Muscle of arm (tissue), 12 donors: ENCODE measurements around the gene PDSS2. TPM values are rescaled to one million over a fixed set of nuclear protein-coding genes. Genes with fewer than 3 reads are reported as not detected.

ENCODE experiments used
- DNase-seq: peaks from one replicate; pipeline ENCODE4 v3.0.0-alpha.2; 2013
- polyA plus RNA-seq, 12 donors: library from polyadenylated mRNA; unstranded; fragments of 120-200 nt; gene quantifications; one replicate each; pipeline ENCODE4 v1.2.1, GENCODE V29; 2013; ENCODE audit not compliant: insufficient read length in 12 of 12

The PDSS2 gene
- polyA plus RNA-seq, 12 donors = 7.6 to 10.9 (median 8.8) TPM; not detected in 1

DNA sequence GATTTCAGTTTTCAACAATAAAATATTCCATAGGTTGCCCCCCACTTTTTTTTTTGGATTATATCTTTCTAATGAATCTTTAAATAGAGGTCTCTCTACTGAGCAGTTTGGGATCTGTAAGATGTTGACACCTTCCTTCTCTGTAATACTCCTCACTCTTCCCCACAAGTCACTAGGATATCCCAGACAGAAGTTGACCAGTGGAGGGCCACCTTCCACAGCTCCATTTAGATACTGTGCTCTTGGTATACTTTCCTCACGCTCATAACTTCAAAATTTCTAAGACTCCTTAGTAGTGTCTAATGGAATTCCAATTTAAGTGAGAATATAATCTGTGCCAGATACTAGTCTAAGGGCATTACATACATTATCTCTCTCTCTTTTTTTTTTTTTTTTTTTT, 185.1 kb downstream of the PDSS2 start:
- no peak for DNase-seq

DNA sequence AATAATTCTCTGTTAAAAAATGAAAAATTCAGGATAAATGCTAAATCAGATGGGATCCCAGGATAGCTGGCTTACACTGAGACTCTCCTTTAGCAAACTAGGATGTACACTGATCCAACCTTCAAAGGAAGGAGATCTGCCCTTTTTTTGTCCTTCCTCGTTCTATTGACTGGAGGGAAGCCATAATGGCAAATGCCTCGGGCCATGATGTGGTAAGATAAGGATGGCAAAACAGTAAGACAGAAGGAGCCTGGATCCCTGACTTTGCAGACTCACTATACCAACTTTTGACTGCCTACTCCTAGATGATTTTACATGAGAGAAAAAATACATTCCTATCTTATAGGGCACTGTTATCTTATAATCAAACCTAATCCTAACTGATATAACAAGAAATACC, 187.1 kb downstream of the PDSS2 start:
- no peak for DNase-seq

DNA sequence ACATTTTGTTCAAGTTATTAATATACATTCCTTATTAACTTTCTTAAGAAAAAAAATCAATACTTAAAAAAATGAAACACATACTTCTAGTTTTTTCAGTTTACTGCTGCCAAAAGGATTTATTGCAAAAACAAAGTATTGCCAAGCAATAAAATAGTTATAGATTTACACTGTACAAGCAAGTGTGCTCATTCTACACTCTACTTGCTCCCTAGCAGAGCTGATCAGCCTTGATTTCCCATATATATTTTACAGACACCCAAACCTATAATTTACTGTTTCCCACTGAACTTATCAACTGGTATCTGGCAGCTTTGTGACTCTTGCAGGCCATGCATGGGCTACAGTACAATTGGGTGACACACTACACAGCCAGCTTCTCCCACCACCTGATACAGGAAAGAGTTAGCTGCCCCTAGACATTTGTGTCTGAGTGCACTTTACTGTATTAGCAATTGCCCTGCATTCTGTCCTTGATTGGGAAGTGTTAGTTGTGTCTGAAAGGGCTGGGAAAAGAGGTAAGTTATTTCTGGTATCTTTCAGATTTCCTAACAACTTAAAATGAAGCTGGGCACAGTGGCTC, 188.1 kb downstream of the PDSS2 start:
- no peak for DNase-seq

GRCh38 chr6:107267634-107268033, 191.7 kb downstream of the PDSS2 start:
- DNase-seq = no peak

GRCh38 chr6:107267006-107267405, 192.4 kb downstream of the PDSS2 start:
- no peak for DNase-seq

DNA sequence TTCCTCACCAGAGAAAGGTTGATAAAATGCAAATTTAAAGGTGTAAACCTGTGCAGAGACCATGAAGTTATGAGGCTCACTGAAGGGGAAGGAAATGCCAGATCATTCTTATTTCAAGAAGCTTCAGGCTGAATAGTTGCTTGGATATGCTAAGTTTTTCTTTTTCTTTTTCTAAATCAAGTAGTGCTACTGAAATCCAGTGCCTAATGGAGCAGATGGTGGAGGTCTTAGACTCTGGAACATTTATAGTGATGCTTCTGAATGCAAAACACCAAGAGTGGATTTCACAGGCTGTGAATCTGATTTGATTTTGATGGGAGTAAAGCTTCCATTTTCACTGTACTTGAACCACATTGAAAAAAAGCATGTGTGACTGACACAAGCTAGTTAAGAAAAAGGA, 192.8 kb downstream of the PDSS2 start:
- no peak for DNase-seq

DNA sequence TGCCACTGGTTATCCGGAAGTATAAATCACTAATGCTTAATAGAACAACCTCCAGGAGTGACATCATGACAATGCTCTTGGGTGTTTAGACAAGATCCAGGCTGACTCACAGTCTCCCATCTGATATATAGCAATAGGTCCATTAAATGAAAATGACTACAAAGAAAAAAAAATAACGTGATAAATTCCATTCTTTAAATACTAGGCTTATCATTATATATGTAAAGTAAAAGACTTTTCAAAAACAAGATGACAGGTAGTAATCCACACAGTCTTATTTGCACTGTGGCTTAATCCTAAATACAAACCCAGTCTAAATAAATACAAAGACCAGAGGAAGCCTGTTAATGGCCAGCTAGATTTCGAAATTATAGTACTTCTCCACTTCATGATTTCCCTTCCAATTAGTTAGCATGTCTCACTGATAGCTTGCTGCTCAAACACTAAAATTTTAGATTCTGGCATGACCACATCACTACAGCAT, 195.0 kb downstream of the PDSS2 start:
- no peak for DNase-seq

DNA sequence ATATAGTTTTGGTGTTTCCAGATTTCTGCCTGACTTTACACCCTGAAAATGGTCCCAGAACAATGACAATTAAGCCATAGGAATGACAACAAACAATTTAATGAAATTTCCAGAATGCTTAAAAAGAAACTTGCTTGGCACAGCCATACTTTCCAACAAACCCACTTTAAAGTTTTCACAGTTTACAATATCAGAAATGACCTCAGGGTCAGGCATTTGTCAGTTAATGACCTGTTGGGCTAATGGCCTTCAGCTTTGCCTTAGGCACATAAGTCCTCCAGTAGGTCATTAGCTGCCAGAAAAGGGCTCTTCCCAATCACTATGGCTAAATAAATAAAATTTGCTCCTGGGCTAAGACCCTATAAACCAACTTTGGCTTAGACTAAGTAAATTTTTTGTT, 199.4 kb downstream of the PDSS2 start:
- no peak for DNase-seq

DNA sequence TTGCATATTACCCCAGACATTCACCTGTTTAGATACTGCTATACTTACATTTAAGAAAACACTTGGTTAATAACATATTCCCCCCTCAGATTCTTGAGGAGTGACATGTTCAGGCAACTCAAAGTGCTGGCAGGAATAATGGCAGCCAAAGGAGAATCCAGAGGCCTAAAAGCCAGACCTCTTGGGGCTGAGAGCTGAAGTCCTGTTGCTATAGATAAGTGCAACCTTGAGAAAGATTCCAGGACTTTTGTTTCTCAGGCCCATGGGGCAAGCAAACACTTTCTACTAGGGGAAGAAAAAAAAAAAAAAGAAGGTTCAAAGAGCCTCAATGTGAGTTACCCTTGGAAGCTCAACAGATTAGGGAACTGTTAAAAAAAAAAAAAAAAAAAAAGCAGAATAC, 211.2 kb downstream of the PDSS2 start:
- no peak for DNase-seq

GRCh38 chr6:107246972-107247615, 212.3 kb downstream of the PDSS2 start:
- no peak for DNase-seq

DNA sequence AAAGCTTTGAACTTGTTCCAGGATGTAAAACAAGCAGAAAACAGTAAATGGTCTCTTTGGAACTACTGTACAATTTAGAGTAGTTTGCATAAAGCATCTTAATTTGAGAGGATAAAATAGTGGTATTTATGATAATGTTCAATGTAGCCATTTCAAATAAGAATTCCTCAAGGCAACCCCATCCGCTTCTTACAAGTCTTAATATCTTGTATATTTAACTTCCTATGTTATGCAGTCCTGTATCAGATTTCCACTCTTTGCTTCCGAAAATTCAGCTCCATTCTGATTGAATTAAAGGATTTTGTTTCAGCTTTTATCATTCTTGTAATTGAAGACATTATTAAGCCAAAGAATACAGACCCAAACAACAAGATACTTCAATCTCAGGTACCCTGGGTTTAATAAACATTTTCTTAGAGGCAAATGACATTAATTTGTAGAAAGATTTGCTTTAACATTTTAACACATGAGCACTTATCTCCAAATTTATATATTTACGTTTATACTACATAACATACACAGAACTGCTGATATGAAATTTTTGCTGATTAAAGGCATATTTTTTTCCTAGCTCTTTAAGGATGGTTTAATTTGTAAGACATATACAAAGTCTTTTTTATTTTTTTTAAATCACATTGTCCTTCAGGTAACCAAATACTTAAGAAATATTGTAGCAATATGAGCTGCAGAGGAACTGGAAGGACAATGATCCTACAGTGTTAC, 213.0 kb downstream of the PDSS2 start:
- no peak for DNase-seq

- DNase-seq = no peak
Measured at GRCh38 chr6:107244742-107245480, 214.5 kb downstream of the PDSS2 start.

DNA sequence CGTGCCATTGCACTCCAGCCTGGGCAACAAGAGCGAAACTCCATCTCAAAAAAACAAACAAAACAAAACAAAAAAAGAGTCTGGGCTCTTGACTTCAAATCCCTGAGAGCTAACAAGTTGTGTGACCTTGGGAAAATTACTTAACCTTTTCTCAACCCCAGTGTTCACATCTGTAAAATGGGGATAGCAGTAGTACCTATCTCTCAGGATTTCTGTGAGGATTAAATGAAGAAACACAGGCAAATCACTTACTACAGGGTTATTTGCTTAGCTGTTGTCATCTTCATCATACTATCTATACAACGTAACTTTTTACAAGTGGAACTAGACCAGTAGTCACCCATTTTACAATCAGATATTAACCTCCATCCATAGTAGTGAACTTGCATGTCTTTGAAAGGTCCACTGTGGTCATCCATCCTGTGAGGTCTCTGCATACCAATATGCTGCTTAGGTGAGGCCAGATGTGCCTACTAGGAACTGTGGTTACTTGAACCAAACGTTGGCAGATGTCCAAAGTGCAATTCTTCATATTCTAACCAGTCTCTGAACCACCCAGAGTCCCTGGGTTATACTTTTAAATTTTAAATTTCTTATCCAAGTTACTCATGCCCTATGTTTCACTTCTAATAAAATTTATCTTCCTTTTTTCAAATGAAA, 215.2 kb downstream of the PDSS2 start:
- no peak for DNase-seq

GRCh38 chr6:107243471-107243870, 215.9 kb downstream of the PDSS2 start:
- DNase-seq = no peak

GRCh38 chr6:107237992-107238660, 221.2 kb downstream of the PDSS2 start:
- no peak for DNase-seq

DNA sequence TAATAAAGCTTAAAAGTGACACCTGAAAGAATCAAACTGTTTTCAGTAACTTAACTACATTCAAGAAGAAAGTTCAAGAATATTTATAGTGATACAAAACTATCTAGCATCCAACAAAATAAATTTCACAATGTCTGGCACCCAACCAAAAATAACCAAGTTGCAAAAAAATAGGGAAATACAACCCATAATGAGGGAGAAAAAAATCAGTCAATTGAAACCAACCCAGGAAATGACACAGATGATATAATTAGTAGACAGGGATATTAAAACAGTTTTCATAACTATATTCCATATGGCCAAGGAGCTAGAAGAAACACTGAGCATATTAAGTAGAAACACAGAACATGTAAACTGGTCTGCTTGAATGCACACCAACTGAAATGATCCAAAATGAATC, 223.9 kb downstream of the PDSS2 start:
- DNase-seq = no peak

- DNase-seq = no peak
Measured at GRCh38 chr6:107235007-107235406, 224.4 kb downstream of the PDSS2 start.

- no peak for DNase-seq
Measured at GRCh38 chr6:107231243-107231642, 228.1 kb downstream of the PDSS2 start.

DNA sequence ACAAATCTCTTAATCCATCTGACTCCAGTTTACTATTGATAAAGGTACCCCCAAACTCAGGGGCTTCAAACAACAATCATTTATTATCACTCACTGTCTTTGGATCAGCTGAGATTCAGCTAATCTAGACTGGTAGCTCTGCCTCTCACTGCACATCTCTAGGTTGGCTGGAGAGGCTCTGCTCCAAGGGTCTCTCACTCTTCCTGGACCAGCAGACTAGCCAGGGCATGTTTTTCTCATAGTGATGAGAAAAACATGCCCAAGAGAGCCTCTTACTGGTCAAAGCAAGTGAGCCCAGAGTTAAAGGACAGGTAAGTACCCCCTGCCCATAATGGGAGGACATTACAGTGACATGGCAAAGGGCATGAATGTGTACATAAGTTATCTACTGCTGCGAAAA, 228.9 kb downstream of the PDSS2 start:
- no peak for DNase-seq

DNA sequence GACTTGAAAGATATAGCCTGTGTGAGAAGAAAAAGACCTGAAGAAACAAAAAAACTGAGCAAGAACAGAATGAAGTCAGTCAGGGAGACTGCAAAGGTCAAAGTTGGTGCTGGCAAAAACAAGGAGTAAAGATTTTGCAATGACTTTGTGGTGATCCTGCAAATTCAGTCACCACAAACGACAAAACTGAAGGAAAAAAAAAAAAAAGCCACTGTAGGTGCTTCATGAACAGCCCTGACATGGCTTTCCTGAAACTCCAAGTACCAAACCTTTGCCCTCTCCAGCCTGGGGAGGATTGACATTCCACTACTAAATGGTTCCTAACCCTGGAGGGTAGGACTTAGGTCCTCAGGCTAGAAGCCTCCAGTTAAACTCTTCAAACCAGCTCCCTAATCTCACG, 229.3 kb downstream of the PDSS2 start:
- DNase-seq = no peak

GRCh38 chr6:107228754-107229153, 230.6 kb downstream of the PDSS2 start:
- DNase-seq = no peak
